Thoracic aorta endothelial cell (primary cell): ENCODE results near the gene HSPA5. TPM values are rescaled to one million over a fixed set of nuclear protein-coding genes. Genes with fewer than 3 reads are reported as not detected.

Experiments
- small RNA-seq: library from RNA; depleted of rRNA; stranded (forward); fragments of <200 nt; gene quantifications from one replicate; pipeline ENCODE3, GENCODE V24; 2012
- total RNA-seq: library from RNA; depleted of rRNA; stranded (reverse); fragments of >200 nt; gene quantifications from 2 replicates; pipeline ENCODE4 v1.2.3, GENCODE V29; 2012

Gene HSPA5
- total RNA-seq = 197 and 246 TPM in 2 replicates

DNA sequence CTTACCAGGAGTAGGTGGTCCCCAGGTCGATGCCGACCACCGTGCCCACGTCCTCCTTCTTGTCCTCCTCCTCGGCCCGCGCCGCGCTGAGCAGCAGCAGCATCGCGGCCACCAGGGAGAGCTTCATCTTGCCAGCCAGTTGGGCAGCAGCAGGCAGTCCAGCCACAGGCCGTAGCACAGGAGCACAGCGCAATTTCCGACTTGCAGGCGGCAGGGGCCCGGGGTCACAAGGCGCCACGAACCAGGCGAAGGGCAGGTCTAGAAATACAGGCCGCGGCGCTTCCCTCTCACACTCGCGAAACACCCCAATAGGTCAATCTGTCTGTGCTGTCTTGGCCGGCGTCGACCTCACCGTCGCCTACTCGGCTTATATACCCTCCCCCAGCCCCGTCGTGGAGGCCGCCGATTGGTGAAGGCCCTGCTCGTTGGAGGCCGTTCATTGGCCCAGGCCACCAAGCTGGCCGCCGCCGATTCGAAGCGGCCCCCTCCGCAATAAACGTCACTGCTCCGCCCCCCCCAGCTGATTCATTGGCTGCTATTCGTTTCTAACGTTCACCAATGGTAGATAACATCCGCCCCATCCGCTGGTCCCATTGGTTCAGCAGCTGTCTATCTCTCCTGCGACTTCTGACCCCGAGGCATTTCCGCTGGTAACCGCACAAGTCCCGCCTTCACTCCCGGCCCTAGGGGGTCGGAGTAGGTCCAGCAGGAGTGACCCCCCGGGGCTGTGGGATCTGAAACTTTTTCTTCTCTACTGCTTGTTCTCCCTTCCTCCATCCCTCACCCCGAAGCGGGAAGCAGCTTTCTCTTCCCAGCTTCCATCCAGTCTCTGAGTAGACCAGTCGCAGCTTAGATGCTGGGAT, at the start of gene HSPA5:
Gene HSPA5, minus strand, starts transcription at position 344 of the 863 bp plus-strand sequence. Its CDS starts 217 bp downstream, at position 127.

DNA sequence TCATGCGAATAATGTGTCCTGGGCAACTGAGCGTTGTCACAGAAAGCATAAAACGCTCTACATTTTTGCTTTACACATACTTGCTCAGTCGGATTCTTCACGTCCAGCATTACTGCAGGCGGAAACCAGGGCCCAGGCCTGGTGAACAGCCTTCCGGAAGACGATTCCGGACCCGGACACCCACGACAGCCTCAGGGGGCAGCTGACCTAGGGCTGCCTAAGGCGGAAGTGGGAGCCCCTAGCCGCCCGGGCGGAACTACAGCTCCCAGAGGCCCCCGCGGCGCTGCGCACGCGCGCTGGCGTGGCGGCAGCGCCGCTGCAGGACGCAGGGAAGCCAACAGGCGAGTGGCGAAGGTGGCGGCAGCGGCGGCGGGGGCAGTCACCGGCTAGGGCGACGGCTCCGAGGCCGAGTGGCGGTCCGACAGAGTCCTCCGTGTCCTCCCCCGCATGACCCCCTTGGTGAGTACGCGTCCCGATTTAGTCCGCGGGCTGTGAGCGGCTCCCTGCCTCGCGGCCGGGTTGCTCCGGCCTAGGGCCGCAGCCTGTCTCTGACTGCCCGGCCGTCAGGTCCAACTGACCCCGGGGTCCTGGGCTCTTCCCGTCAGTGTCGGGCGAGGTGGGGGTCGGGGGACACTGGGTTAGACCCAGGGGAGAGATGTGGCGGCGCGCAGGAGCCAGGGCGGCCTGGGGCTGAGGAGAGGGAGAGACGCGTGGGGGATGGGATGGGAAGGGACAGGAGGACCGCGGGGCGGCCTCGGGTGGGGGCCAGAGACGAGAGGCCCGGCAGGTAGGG, 20.6 kb upstream of the HSPA5 start, which contains the start of gene GAPVD1:
Gene GAPVD1, plus strand, starts transcription at position 326 of the 793 bp plus-strand sequence. CDS start 37,096 bp downstream, outside the sequence.

DNA sequence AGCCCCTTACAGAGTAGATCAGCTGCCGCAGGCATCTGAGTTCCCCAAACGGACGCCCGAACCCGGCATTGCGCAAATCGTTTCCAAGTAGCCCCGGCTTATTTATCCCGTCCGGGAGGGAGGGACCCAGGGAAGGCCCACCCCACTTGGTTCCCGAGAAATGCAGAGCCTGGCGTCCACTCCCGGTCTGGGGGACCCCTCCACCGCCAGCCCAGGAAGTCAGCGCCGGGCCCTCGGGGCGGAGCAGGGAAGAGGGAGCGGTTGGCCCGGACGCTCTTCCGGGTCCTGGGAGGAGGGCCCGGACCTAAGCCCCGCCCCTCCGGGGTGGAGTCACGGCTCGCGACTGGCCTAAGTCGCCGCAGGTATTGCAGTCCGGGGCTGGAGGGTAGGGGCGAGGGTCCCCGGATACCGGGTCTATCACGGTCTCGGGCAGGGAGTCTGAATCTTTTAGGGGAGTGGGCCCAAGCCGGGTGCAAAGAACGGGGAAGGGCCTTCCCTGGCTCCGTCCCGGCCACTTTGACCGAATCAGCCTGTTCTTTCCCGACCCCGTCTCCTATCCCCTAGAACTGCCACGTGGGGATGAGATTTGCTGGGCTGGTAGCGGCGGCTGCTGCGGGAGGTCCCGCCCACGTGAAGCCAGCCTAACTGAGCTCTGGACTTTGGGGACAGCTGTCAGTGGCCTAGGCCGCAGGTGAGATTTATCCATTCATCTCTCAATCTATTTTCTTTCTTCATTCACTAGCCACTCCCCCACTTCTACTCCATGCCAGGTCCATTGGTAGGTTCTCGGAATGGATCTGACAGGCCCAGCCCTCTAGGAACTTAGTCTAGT, 40.7 kb downstream of the HSPA5 start, which contains the start of gene RABEPK:
Gene RABEPK, plus strand, starts transcription at position 327 of the 832 bp plus-strand sequence. CDS start 2,472 bp downstream, outside the sequence.

DNA sequence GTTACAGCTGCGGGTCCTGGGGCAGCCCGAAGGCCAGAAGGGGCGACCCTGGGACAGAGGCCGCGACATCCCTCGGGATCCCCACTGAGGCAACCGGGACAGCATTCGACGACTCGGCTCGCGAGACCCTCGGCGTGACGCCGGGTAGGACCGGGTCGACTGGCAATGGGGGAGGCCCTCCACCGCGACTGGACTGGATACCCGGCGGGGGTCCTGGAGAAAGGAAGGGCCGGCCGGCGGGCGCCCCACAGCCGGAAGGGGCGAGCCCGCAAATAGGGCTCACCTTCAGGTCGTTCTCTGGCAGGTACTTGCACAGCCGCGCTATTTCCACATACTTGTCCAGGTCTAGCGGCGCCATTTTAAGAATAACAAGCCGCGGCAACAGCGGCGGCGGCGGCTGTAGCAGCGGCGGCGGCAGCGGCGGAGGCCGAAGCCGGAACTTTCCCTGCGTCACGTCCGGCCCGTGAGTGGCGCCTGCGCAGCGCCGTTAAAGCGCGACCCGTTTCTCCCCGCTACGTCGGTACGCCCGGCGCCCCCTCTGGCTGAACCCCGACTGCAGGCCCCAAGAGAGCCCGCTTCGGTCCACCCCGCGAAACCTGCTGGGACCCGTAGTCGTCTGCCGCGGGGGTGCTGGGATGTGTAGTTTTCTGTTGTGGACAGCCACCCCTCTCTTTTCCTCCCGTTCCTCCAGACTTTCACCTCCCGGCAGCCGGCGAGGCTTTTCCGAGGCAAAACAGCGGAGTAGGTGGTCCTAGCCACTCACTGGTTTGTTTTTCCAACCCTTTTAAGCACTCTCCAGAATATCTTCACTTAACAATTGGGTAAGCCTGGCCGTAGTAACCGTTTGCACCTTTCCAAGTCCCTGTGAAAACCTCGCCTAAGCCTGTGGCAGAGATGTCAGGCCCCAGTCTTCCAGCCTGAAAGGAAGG, 51.5 kb downstream of the HSPA5 start, which contains the start of gene PPP6C:
Gene PPP6C, minus strand, starts transcription at position 443 of the 929 bp plus-strand sequence. Its CDS starts 85 bp downstream, at position 358.

Small RNA genes lying within 50 kb of the gene (small RNA-seq; reads per million reads assigned to genes)
- gene AL354710.1 = not detected

Other genes with a start within 250 kb of the HSPA5 start
- 12.2 and 13.8 TPM in 2 replicates for gene SCAI, start 97.8 kb downstream of the HSPA5 start, total RNA-seq
- 50.9 and 53.8 TPM in 2 replicates for gene PPP6C, start 51.5 kb downstream of the HSPA5 start, total RNA-seq
- gene RABEPK, start 40.8 kb downstream of the HSPA5 start, total RNA-seq = 21.3 and 25.2 TPM in 2 replicates
- gene GAPVD1, start 20.5 kb upstream of the HSPA5 start, total RNA-seq = 96.2 and 101 TPM in 2 replicates